GM18499 (cell line): ENCODE data around the gene PIGBOS1.

Source experiments
- ATAC-seq: cut with Tn5 transposase; IDR thresholded peaks from one replicate; pipeline ENCODE4 v1.9.1; 2021; ENCODE audit warnings: moderate number of reproducible peaks; ENCODE audit not compliant: insufficient read depth, unreplicated experiment

Gene PIGBOS1, protein sequence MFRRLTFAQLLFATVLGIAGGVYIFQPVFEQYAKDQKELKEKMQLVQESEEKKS

DNA sequence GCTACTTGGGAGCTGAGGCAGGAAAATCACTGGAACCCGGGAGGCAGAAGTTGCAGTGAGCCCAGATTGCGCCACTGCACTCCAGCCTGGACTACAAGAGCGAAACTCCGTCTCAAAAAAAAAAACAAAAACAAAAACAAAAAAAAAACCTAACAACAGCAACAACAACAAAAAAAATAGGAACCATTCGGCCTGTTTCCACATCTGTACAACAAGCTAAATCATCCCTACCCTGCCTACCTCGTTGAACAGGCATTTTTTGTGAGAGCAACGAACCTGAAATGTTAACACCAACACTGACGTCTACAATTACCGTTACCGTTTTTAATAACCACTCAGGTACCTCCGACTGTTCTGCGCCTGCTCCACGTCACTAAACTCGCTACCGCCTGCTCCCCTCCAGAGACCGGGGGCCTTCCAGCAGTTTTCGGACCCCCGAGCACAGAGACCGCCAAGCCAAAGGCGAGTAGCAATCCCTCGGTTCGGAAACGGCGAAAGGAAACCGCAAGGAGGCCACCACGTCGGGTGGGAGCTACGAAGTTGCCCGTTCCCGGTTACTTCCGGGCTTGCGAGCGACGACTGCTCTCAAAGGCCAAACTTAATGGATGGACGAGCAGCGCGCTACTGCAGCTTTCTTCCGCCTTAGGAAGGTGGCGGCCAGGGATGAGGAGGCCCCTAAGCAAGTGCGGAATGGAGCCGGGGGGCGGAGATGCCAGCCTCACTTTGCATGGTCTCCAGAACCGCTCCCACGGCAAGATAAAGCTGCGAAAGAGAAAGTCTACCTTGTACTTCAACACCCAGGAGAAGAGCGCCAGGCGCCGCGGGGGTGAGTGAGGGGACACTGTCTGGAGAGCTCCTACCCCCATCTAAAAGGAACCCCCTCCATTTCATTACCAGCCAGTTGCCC lies at the start of gene PIGBOS1, which contains the start of gene PIGB:
PIGBOS1 (minus strand) TSS at position 536 of the 907 bp plus-strand sequence. CDS start 1,331 bp downstream, outside the sequence.
PIGB (plus strand) TSS at position 635 of the 907 bp plus-strand sequence; CDS start at position 664, 29 bp downstream.
- ATAC-seq, result peak; percentile 69

DNA sequence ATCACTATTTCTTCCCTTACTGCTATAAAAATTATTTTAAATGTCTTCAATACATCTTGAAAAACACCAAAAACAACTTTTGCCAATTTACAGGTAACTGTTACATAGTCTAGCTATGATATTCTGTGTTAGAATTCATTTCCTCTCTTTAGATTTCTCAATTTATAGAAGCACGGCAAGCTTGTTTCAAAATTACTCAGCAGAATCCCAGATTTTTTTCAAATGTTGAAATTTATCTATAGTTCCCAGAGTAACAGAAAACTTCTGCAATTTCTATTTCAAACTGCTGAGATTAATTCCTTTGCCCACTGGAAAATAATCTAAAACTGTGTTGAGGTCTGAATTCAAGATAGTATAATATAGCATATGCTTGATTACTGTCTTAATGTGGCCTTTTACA lies 48.1 kb upstream of the PIGBOS1 start:
- ATAC-seq, result no peak

GRCh38 chr15:55362641-55363040 lies 43.7 kb upstream of the PIGBOS1 start:
- ATAC-seq, result no peak

- ATAC-seq, result no peak
Observed at GRCh38 chr15:55361048-55361447, 42.1 kb upstream of the PIGBOS1 start.

DNA sequence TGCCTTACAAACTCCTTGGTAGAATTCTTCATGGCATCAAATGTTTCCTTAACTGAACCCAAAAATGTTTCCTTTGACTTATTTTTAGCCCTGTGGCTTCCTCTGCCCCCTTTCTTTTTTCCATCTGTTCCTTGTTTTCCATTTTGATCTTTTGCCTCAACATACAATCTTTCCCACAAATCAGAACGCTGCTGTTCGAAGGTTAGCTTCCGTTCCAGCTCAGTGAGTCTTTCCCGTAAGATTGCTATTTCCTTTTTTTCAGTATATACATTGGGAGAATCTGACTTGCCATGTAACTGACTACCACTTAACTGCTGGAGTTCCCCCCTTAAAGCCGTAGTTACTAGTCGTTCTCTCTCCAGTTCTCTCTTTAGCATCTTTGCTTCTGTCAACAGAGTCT lies 41.3 kb upstream of the PIGBOS1 start:
- ATAC-seq, result no peak

DNA sequence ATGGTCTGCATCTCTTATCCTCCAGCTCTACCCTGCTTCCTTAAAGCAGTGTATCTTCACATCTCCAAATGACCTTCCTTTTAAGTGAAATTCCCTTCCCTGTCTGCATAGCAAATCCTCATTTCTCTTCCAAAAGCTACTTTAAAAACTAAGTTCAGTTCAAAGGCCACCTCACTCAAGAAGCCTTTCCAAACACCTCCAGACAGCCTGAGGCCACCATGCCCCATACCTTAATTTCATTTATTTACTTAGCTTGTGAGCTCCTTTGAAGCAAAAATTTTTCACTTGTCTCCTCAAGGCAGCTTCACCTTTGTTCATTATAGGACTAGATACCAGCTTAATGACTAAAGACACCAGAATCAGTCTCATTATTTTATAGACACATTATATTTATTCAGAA lies 39.5 kb upstream of the PIGBOS1 start:
- no peak for ATAC-seq

- ATAC-seq, result no peak
Observed at GRCh38 chr15:55357774-55358173, 38.9 kb upstream of the PIGBOS1 start.

DNA sequence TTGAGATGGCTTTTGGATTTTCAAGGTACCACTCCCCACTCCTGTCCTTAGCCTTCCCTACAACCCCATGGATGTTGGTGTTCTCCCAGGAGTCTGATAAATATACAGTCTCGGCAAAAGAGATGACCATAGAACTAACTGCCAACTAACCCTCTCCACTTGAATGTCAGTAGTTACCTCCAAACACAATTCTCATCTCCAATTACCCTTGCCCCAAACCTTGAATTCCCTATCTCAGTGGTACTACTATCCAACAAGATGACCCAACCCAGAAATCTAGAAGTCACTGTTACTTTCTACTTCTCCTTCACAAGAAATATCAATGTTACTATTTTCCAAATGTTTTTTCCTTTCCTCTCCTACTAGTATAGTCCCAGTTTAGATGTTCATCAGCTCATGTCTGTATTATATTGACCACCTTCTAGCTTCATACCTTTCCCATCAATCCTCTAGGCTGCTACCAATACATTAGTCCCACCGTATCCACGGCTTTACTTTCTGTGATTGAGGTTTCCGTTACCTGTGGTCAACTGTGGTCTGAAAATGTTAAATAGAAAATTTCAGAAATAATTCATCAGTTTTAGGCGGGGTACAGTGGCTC lies 38.2 kb upstream of the PIGBOS1 start:
- no peak for ATAC-seq

DNA sequence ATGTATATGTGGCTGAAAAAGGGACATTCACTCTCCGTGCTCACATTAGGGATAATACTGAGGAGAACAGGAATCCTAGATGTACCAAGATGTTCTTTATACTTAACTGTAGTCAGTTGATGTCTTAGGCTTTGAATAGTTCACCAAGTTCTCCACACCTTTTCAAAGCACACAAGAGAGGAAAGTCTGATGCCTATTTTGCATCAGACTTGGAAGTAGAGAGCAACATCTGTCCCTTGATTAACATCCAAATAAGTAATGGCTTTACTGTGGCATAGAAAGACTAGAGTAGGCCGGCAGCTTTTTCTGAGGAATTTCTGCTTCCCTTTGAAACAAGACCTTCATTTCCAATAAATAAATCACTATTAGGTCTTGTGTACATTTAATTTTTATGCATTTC lies 34.1 kb upstream of the PIGBOS1 start:
- no peak for ATAC-seq

DNA sequence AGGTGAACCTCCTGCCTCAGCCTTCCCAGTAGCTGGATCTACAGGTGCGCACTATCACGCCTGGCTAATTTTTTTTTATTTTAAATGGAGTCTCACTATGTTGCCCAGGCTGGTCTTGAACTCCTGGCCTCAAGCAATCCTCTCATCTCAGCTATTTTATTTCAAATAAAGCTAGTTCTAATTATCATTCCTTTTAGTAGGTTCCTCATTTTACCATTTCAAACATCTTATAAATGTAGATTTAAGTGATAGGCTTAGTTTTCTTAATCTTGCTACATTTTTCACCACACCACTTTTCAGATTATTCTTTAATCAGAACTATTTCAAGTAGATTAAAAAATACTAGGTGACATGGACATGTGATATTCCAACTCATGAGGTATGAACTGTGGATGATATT lies 30.4 kb upstream of the PIGBOS1 start:
- no peak for ATAC-seq

DNA sequence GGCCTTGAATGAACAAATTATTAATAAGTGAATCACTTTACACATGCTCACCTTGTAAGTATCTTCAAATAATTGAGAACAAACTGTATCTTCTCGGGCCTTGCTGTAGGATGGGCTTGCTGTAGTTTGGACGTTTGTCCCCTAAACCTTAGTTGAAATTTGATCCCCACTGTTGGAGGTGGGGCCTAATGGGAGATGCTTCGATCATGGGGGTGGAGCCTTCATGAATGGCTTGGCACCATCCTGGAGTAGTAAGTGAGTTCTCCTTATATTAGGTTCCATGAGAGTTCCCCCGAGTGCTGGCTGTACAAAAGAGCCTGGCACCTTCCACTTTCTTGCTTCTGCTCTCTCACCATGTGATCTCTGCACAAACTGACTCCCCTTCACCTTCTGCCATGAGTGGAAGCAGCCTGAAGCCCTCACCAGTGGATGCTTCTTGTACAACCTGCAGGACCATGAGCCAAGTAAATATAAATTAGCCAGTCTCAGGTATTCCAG lies 29.4 kb upstream of the PIGBOS1 start:
- no peak for ATAC-seq

DNA sequence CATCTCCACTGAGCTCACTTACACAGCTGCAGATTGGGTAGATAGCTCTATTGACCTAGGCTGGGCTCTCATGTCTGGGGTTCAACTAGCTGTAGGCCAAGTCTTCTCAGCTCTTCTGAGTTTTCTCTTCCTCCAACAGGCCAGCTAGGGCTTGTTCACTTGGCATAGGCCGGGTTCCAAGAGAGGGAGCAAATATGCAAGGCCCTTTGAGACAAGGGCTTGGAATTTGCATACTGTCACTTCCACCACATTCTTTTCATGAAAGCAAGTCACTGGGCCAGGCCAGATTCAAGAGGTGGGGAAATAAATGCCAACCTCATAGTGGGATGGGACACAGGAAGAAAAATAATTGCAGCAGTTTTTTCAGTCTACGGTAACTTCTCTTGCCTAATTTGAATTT lies 25.3 kb upstream of the PIGBOS1 start:
- no peak for ATAC-seq

- no peak for ATAC-seq
Observed at GRCh38 chr15:55343168-55343567, 24.2 kb upstream of the PIGBOS1 start.

DNA sequence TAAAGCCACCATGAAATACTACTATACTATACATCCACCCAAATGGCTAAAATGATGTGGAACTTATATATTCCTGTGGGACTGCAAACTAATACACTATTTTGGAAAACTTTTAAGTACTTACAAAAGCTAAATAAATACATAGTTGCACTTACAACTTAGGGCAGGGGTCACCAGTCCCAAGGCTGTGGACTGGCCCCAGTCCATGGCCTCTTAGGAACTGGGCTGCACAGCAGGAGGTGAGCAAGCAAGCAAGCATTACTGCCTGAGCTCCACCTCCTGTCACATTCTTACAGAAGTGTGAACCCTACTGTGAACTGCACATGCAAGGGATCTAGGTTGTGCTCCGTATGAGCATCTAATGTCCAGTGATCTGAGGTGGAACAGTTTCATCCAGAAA lies 18.2 kb upstream of the PIGBOS1 start:
- no peak for ATAC-seq

- no peak for ATAC-seq
Observed at GRCh38 chr15:55334997-55335396, 16.1 kb upstream of the PIGBOS1 start.

- ATAC-seq, result no peak
Observed at GRCh38 chr15:55334371-55334770, 15.4 kb upstream of the PIGBOS1 start.

DNA sequence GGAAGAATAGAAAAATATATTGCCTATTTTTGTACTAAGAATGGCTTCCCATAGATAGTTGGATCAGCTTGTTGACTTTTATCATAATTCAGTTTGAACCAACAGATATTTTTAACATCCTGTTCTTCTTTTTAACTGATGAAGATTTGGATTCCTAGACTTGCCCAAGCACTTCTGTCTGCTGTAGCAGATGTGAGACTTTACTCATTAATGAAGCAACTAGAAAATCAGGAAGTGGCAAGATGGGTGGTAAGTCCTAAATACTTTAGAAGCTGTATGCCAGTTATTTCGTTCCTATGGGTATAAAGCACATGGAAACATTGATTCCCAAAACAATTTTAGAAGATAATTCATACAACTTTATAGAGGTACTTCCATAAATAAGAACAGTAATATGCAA lies 8.5 kb upstream of the PIGBOS1 start:
- ATAC-seq, result no peak

- ATAC-seq, result no peak
Observed at GRCh38 chr15:55322467-55322866, 3.5 kb upstream of the PIGBOS1 start.

GRCh38 chr15:55320963-55321362 lies 2.0 kb upstream of the PIGBOS1 start:
- ATAC-seq, result no peak

- ATAC-seq, result no peak
Observed at GRCh38 chr15:55320238-55320550, 1.3 kb upstream of the PIGBOS1 start.

GRCh38 chr15:55319537-55320237 lies 764 bp upstream of the PIGBOS1 start:
- ATAC-seq, result peak; percentile 37
